ENCODE results near the gene MEDAG. TPM values are rescaled to one million over a fixed set of nuclear protein-coding genes. Genes with fewer than 3 reads are reported as not detected.

MEDAG gene
- total RNA-seq, 2 experiments from 2014 or later = 0.19 TPM; not detected in 1

- CTCF ChIA-PET (ENCODE audit: unreplicated experiment) = no interaction called here
- intact Hi-C loops (cut with micrococcal nuclease; ENCODE audit: unreplicated experiment) = no loop called here
Measured at GRCh38 chr13:30927595-30927994, 21.5 kb downstream of the MEDAG start.

DNA sequence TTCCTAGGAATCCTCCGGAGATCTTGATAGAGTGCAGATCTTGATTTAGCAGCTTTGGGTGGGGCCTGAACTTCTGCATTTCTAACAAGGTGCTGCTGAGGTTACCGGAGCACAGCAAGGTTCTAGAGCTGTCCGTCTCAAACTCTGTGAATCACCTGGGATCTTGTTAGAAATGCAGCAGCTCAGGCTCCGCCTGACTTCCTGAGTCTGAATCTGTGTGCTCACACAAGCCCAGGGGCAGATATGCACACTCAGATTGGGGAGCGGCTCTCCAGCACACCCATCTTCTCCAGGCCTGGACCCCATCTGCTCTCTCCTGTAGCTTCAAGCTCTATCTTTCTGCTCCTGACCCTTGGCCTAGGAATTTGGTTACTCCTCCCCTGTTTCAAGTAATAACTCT, 22.9 kb downstream of the MEDAG start:
- no peaks in the 10 kb centered on the region for H3K36me3 ChIP-seq (ENCODE audit: insufficient read depth, low read length)
- H3K9me3 ChIP-seq (ENCODE audit: low read length) = no peaks in the 10 kb centered on the region
- TF ChIP-seq CTCF (conservative IDR thresholded peaks at IDR 0.05; ENCODE audit: low read length) (no peak), EZH2phosphoT487 (IDR thresholded peaks at IDR 0.05; ENCODE audit: borderline replicate concordance, low read depth, low read length) (no peak)
- H3K9me2 ChIP-seq (ENCODE audit: insufficient read depth, low read length) = no peaks in the 10 kb centered on the region
- H3K4me1 ChIP-seq (ENCODE audit: insufficient read depth, low read length, poor library complexity, severe bottlenecking) = no peaks in the 10 kb centered on the region
- H4K20me1 ChIP-seq (ENCODE audit: insufficient read depth, low read length) = no peaks in the 10 kb centered on the region
- no peak overlapping the region for H3K4me2 ChIP-seq (ENCODE audit: low read length)
- intact Hi-C loops (cut with micrococcal nuclease; ENCODE audit: unreplicated experiment) = no loop called here
- CTCF ChIA-PET (ENCODE audit: unreplicated experiment) = no interaction called here
- H3K4me3 ChIP-seq (ENCODE audit: low read depth, low read length, poor library complexity, severe bottlenecking) = no peak overlapping the region
- POLR2A ChIA-PET = no interaction called here
- no peak overlapping the region for H2AFZ ChIP-seq (ENCODE audit: low read length)
- no peaks in the 10 kb centered on the region for H3K79me2 ChIP-seq (ENCODE audit: insufficient read depth, low read depth, low read length)
- no TSS peak for BruUV-seq (replicated peaks)
- DNase-seq (ENCODE audit: low spot score) = no peak
- H3K27ac ChIP-seq (ENCODE audit: low read depth, low read length, poor library complexity, severe bottlenecking) = no peak overlapping the region

More at GRCh38 chr13:30927595-30927994, 21.5 kb downstream of the MEDAG start:
- TF ChIP-seq CTCF (conservative IDR thresholded peaks at IDR 0.05; ENCODE audit: low read length) (no peak), EZH2phosphoT487 (IDR thresholded peaks at IDR 0.05; ENCODE audit: borderline replicate concordance, low read depth, low read length) (no peak)
- Histone ChIP-seq H3K79me2 (ENCODE audit: insufficient read depth, low read depth, low read length) (no peaks in the 10 kb centered on the region), H2AFZ (ENCODE audit: low read length) (no peak overlapping the region), H3K4me3 (ENCODE audit: low read depth, low read length, poor library complexity, severe bottlenecking) (no peak overlapping the region), H3K4me2 (ENCODE audit: low read length) (no peak overlapping the region), H3K27ac (ENCODE audit: low read depth, low read length, poor library complexity, severe bottlenecking) (no peak overlapping the region), H3K36me3 (ENCODE audit: insufficient read depth, low read length) (no peaks in the 10 kb centered on the region), H4K20me1 (ENCODE audit: insufficient read depth, low read length) (no peaks in the 10 kb centered on the region), H3K9me3 (ENCODE audit: low read length) (no peaks in the 10 kb centered on the region), H3K4me1 (ENCODE audit: insufficient read depth, low read length, poor library complexity, severe bottlenecking) (no peaks in the 10 kb centered on the region), H3K9me2 (ENCODE audit: insufficient read depth, low read length) (no peaks in the 10 kb centered on the region)
- DNase-seq (ENCODE audit: low spot score) = no peak
- POLR2A ChIA-PET = interaction anchor here (0.7 kb wide), 1 partner anchor 265 kb away, joined by 3 read pairs; no protein-coding TSS in a partner anchor
- BruUV-seq (replicated peaks) = no TSS peak

DNA sequence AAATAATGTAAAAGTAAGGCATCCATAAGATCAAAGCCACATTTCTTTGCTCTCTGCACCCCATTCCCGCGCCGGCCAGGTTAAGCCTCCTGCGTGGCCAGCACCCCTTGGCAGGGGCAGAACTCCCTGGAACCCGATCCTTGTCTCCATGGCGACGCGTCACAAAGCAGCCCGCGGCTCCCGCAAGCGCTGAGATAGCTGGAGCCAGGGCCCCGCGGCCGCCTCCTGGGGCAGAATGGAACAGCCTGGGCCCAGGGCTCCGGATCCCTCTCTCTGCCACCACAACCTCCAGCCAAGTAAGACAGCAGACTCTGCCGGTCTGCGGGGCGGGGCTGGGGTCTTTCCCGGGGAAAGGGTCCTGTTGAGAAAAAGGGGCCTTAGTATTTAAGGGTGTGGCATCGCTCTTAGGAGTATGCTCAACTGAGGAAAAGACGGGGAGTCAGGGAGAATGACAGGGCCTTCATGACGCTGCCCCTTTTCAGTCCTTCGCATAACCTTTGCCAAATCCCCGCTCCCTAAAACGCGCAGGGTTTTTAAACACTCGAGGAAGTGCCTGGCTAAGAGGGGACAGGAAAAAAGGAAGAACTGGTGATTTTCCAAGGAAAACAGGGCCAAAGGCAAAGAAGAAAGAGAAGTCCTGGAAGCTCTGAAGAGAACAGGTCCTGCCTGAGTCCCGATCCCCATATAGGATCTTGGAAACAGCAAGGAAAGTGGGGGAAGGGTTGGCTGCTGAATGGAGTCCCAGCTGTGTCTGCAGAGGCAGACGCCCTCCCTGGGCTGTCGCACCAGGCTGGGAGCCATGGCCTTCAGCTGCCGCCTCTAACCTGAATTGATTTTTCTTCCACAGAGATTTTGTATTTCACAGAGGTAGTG, 26.6 kb downstream of the MEDAG start, which contains the start of gene TEX26:
Gene TEX26, plus strand, starts transcription at position 176 of the 873 bp plus-strand sequence. Its CDS starts 60 bp downstream, at position 236.
- ChIA-PET CTCF (ENCODE audit: unreplicated experiment) (no interaction called here), POLR2A (no interaction called here)
- no peaks in the 10 kb centered on the region for H3K79me2 ChIP-seq (ENCODE audit: insufficient read depth, low read depth, low read length)
- no peaks in the 10 kb centered on the region for H3K36me3 ChIP-seq (ENCODE audit: insufficient read depth, low read length)
- H3K27ac ChIP-seq (ENCODE audit: low read depth, low read length, poor library complexity, severe bottlenecking) = no peak within 1 kb of the TSS
- BruUV-seq (replicated peaks) = no TSS peak
- no peak within 1 kb of the TSS for H3K4me3 ChIP-seq (ENCODE audit: low read depth, low read length, poor library complexity, severe bottlenecking)
- H3K4me2 ChIP-seq (ENCODE audit: low read length) = no peak within 1 kb of the TSS
- no peak for DNase-seq (ENCODE audit: low spot score)
- no peak for TF ChIP-seq EZH2phosphoT487 (IDR thresholded peaks at IDR 0.05; ENCODE audit: borderline replicate concordance, low read depth, low read length)
- no peak for TF ChIP-seq CTCF (conservative IDR thresholded peaks at IDR 0.05; ENCODE audit: low read length)
- H3K4me1 ChIP-seq (ENCODE audit: insufficient read depth, low read length, poor library complexity, severe bottlenecking) = no peaks in the 10 kb centered on the region
- intact Hi-C loops (cut with micrococcal nuclease; ENCODE audit: unreplicated experiment) = no loop called here
- no peak within 1 kb of the TSS for H2AFZ ChIP-seq (ENCODE audit: low read length)
- no peaks in the 10 kb centered on the region for H4K20me1 ChIP-seq (ENCODE audit: insufficient read depth, low read length)
- H3K9me3 ChIP-seq (ENCODE audit: low read length) = no peaks in the 10 kb centered on the region
- no peaks in the 10 kb centered on the region for H3K9me2 ChIP-seq (ENCODE audit: insufficient read depth, low read length)
